B cell (primary cell): ENCODE measurements around the gene BAAT. TPM values are rescaled to one million over a fixed set of nuclear protein-coding genes. Genes with fewer than 3 reads are reported as not detected.

ENCODE experiments used
- ATAC-seq: fragments of 200-7000 bp; cut with Tn5 transposase; one replicate; pipeline ENCODE4 v1.10.0; 2021; ENCODE audit warnings: low read depth, mild to moderate bottlenecking, moderate number of reproducible peaks, moderate library complexity
- CTCF ChIA-PET: fragments of 350-600 bp; sonication (Branson Sonifier 250); formaldehyde crosslinking; loops from one replicate; lab custom pipeline; 2021; ENCODE audit warnings: antibody characterized with exemption, inconsistent platforms; lab: Charles Lee
- POLR2A ChIA-PET: fragments of 350-600 bp; sonication (Branson Sonifier 250); formaldehyde crosslinking; loops from one replicate; lab custom pipeline; 2021; ENCODE audit warnings: antibody characterized with exemption; lab: Charles Lee
- DNase-seq: peaks from one replicate; pipeline ENCODE4 v3.0.0; 2013
- H2AFZ ChIP-seq: 2 replicates; pipeline ENCODE4 v1.6.1; 2012; ENCODE audit warnings: mild to moderate bottlenecking, low read depth, low read length; ENCODE audit not compliant: insufficient read depth, poor library complexity, severe bottlenecking
- H3K27ac ChIP-seq, 2 donors: 1 replicate in 1 of 2; 2 replicates in 1 of 2; pipeline ENCODE4 v1.5.1; 2012 to 2013; ENCODE audit warnings: low read length in 2 of 2, mild to moderate bottlenecking in 2 of 2, moderate library complexity in 1 of 2
- H3K27me3 ChIP-seq, 4 experiments: fragments of 200-600 bp in 1 of 4; sonication (generic) in 1 of 4; replicated peaks in 1 of 4; 1 replicate in 2 of 4; 2 replicates in 2 of 4; pipeline versions ENCODE4 v1.6.1 to v1.7.0; 2013 to 2016; ENCODE audit warnings: low read length in 3 of 4, mild to moderate bottlenecking in 2 of 4, mixed read lengths in 1 of 4, moderate library complexity in 1 of 4; ENCODE audit not compliant: insufficient read depth in 4 of 4, control insufficient read depth in 3 of 4; ENCODE audit errors: control extremely low read depth in 1 of 4
- H3K36me3 ChIP-seq, 2 experiments: replicated peaks in 1 of 2; 1 replicate in 1 of 2; 2 replicates in 1 of 2; pipeline versions ENCODE4 v1.6.1 to v1.7.1; 2013; ENCODE audit warnings: low read length in 1 of 2; ENCODE audit not compliant: insufficient read depth in 2 of 2, control insufficient read depth in 1 of 2; ENCODE audit errors: control extremely low read depth in 1 of 2, extremely low read depth in 1 of 2
- H3K4me1 ChIP-seq, 2 donors: fragments of 200-600 bp in 1 of 2; sonication (generic) in 1 of 2; 1 replicate in 1 of 2; 2 replicates in 1 of 2; pipeline versions ENCODE4 v1.5.1 to v1.6.1; 2013 to 2017; ENCODE audit warnings: low read length in 2 of 2; ENCODE audit not compliant: control insufficient read depth in 2 of 2, insufficient read depth in 2 of 2
- H3K4me2 ChIP-seq: replicated peaks from 2 replicates; pipeline ENCODE3; 2012; ENCODE audit warnings: mild to moderate bottlenecking, low read depth, low read length; ENCODE audit not compliant: poor library complexity, severe bottlenecking
- H3K4me3 ChIP-seq, 5 experiments: fragments of 200-600 bp in 1 of 5; sonication (generic) in 1 of 5; 1 replicate in 3 of 5; 2 replicates in 2 of 5; pipeline versions ENCODE4 v1.5.1 to v1.7.0; 2011 to 2016; ENCODE audit warnings: low read length in 4 of 5, mild to moderate bottlenecking in 4 of 5, low read depth in 2 of 5, control low read depth in 1 of 5, moderate library complexity in 1 of 5; ENCODE audit not compliant: insufficient read depth in 1 of 5; ENCODE audit errors: control extremely low read depth in 1 of 5, extremely low read depth in 1 of 5
- H3K79me2 ChIP-seq: fragments of 200-600 bp; sonication (generic); one replicate; pipeline ENCODE4 v1.6.0; 2016; ENCODE audit warnings: low read length; ENCODE audit not compliant: control insufficient read depth, insufficient read depth
- H3K9ac ChIP-seq: fragments of 200-600 bp; sonication (generic); 2 replicates; pipeline ENCODE4 v1.6.1; 2017; ENCODE audit warnings: mild to moderate bottlenecking, low read length, moderate library complexity
- H3K9me3 ChIP-seq, 3 donors: one replicate each; pipeline versions ENCODE4 v1.6.1 to v1.7.1; 2013; ENCODE audit warnings: low read length in 2 of 3; ENCODE audit not compliant: control insufficient read depth in 2 of 3, insufficient read depth in 1 of 3; ENCODE audit errors: control extremely low read depth in 1 of 3
- H4K20me1 ChIP-seq: 2 replicates; pipeline ENCODE4 v1.6.0; 2012; ENCODE audit warnings: mild to moderate bottlenecking, low read length; ENCODE audit not compliant: insufficient read depth, control insufficient read depth, poor library complexity, severe bottlenecking
- H3K27ac Mint-ChIP-seq: one replicate; pipeline ENCODE4 v1.8.0; 2021; ENCODE audit warnings: mixed read lengths
- H3K27me3 Mint-ChIP-seq: one replicate; pipeline ENCODE4 v1.8.0; 2021; ENCODE audit warnings: mixed read lengths
- H3K4me1 Mint-ChIP-seq: one replicate; pipeline ENCODE4 v1.8.0; 2021; ENCODE audit warnings: mixed read lengths
- H3K4me3 Mint-ChIP-seq: one replicate; pipeline ENCODE4 v1.8.0; 2021; ENCODE audit warnings: mixed read lengths
- H3K9me3 Mint-ChIP-seq: one replicate; pipeline ENCODE4 v1.8.0; 2022; ENCODE audit warnings: mixed read lengths; ENCODE audit not compliant: insufficient read depth
- EZH2 ChIP-seq: IDR thresholded peaks from 2 replicates; pipeline ENCODE4 v1.6.1; 2012; ENCODE audit warnings: borderline replicate concordance, low read depth, mild to moderate bottlenecking, moderate library complexity, low read length; ENCODE audit not compliant: insufficient read depth, poor library complexity, severe bottlenecking
- WGBS: methylation state at CpG from one replicate; pipeline ENCODE4 v1.1.5; 2013; ENCODE audit warnings: missing lambda C conversion rate; ENCODE audit not compliant: insufficient coverage; 5-methylcytosine and 5-hydroxymethylcytosine counted together
- intact Hi-C: fragments of 100-400 bp; cut with micrococcal nuclease; formaldehyde crosslinking; loops from one replicate; pipeline ENCODE4 v1.10.0; 2022
- polyA plus RNA-seq: library from polyadenylated mRNA; depleted of rRNA; stranded (reverse); fragments of >200 nt; gene quantifications from 2 replicates; pipeline ENCODE4 v1.2.3, GENCODE V29; 2012
- total RNA-seq, 2 donors: library from RNA; stranded (reverse); fragments of 120-200 nt in 1 of 2; gene quantifications; 1 replicate in 1 of 2; 2 replicates in 1 of 2; pipeline versions ENCODE4 v1.2.3 to v1.2.4, GENCODE V29; 2013 to 2022
- TF ChIP-seq, protein P1 (sequence below): fragments of 200-600 bp; IDR thresholded peaks from one replicate; pipeline ENCODE4 v1.8.0; 2022; ENCODE audit warnings: antibody characterized with exemption, mild to moderate bottlenecking

Gene BAAT
- total and polyA plus RNA-seq, 2 donors (not counting 1 experiment from before 2014, with no cell fraction given), result 0.07 TPM; not detected in 1

DNA sequence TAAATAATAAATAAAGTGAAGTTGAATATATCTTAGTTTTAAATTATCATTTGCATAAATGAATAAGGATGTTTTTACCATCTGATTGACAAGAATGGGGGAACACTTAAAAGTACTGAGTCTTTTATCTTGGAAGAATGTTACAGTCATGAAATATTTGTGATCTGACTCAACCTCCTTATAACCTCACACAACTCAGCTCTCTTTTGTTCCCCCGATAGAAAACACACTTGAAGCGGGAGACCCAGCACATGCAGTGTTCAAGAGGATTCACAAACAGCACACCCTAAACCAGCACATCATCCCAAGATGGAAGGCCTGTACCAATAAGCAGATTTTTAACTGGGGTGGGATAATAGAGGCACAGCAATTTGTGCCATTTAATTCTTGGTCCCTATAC is 15.5 kb downstream of the BAAT start:
- no peaks in the 10 kb centered on the region for H3K79me2 ChIP-seq
- Mint-ChIP-seq H3K27ac (no peak overlapping the region), H3K27me3 (peaks cover 13% of the 10 kb centered on the region), H3K4me1 (no peaks in the 10 kb centered on the region), H3K4me3 (no peak overlapping the region), H3K9me3 (no peaks in the 10 kb centered on the region)
- H3K27ac ChIP-seq, result no peak overlapping the region
- no peaks in the 10 kb centered on the region for H3K27me3 ChIP-seq
- TF ChIP-seq, protein P1, sequence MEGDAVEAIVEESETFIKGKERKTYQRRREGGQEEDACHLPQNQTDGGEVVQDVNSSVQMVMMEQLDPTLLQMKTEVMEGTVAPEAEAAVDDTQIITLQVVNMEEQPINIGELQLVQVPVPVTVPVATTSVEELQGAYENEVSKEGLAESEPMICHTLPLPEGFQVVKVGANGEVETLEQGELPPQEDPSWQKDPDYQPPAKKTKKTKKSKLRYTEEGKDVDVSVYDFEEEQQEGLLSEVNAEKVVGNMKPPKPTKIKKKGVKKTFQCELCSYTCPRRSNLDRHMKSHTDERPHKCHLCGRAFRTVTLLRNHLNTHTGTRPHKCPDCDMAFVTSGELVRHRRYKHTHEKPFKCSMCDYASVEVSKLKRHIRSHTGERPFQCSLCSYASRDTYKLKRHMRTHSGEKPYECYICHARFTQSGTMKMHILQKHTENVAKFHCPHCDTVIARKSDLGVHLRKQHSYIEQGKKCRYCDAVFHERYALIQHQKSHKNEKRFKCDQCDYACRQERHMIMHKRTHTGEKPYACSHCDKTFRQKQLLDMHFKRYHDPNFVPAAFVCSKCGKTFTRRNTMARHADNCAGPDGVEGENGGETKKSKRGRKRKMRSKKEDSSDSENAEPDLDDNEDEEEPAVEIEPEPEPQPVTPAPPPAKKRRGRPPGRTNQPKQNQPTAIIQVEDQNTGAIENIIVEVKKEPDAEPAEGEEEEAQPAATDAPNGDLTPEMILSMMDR, result no peak
- TF ChIP-seq EZH2, result no peak
- ATAC-seq, result no peak
- intact Hi-C loops, result no loop called here
- WGBS, result no CpG with 5 or more reads among the region's 2 CpGs
- H3K36me3 ChIP-seq, result no peaks in the 10 kb centered on the region
- H3K9me3 ChIP-seq, result peaks cover 0 to 2% (median 0%) of the 10 kb centered on the region in 3 donors
- H4K20me1 ChIP-seq, result no peaks in the 10 kb centered on the region
- H3K4me1 ChIP-seq, result no peaks in the 10 kb centered on the region
- H2AFZ ChIP-seq, result no peak overlapping the region
- H3K4me3 ChIP-seq, result no peak overlapping the region
- H3K4me2 ChIP-seq, result no peak overlapping the region
- H3K9ac ChIP-seq, result no peak overlapping the region
- no peak for DNase-seq
- ChIA-PET CTCF (no interaction called here), POLR2A (no interaction called here)

DNA sequence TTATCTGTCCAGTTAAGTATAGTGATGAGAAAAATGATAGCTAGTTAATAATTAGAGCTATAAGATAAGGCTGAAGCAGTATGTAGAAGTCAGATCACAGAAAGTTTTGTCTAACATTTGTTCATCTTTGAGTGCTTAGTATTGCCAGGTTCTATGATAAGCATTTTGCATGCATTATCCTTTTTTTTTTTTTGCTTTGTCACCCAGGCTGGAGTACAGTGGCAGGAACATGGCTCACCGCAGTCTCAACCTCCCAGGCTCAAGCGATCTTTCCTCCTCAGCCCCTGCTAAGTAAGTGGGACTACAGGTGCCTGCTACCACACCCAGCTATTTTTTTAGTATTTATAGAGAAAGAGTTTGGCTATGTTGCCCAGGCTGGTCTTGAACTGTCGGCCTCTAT is 17.5 kb downstream of the BAAT start:
- no peaks in the 10 kb centered on the region for H4K20me1 ChIP-seq
- Mint-ChIP-seq H3K27me3 (peaks cover 24% of the 10 kb centered on the region), H3K4me1 (no peaks in the 10 kb centered on the region), H3K4me3 (no peak overlapping the region), H3K27ac (no peak overlapping the region), H3K9me3 (no peaks in the 10 kb centered on the region)
- no peak overlapping the region for H2AFZ ChIP-seq
- H3K4me2 ChIP-seq, result no peak overlapping the region
- ChIA-PET POLR2A (no interaction called here), CTCF (interaction anchor here (0.7 kb wide), 1 partner anchor 16 kb away, joined by 4 read pairs; no protein-coding TSS in a partner anchor)
- peaks cover 0 to 2% (median 0%) of the 10 kb centered on the region in 3 donors for H3K9me3 ChIP-seq
- no peaks in the 10 kb centered on the region for H3K36me3 ChIP-seq
- whole genome bisulfite sequencing, result no CpG with 5 or more reads among the region's 3 CpGs
- no peaks in the 10 kb centered on the region for H3K27me3 ChIP-seq
- DNase-seq (no peak), ATAC-seq (no peak)
- TF ChIP-seq EZH2, result no peak
- TF ChIP-seq, protein P1, result no peak
- H3K9ac ChIP-seq, result no peak overlapping the region
- intact Hi-C loops, result no loop called here
- H3K4me3 ChIP-seq, result no peak overlapping the region
- no peak overlapping the region for H3K27ac ChIP-seq
- H3K79me2 ChIP-seq, result no peaks in the 10 kb centered on the region
- no peaks in the 10 kb centered on the region for H3K4me1 ChIP-seq
